HEK293 (cell line): ENCODE data around the gene SPACA7.

ENCODE experiments used
- CTCF ChIP-seq: fragments of 450-650 bp; formaldehyde crosslinking; IDR thresholded peaks from 2 replicates; pipeline ENCODE4 v1.5.1; 2016; ENCODE audit warnings: missing biosample characterization, missing genetic modification characterization
- GLI2 ChIP-seq: fragments of 450-650 bp; formaldehyde crosslinking; IDR thresholded peaks from 2 replicates; pipeline ENCODE4; 2017; ENCODE audit warnings: missing biosample characterization, missing genetic modification characterization, low read depth, borderline replicate concordance
- REST ChIP-seq: fragments of 450-650 bp; formaldehyde crosslinking; IDR thresholded peaks from 2 replicates; pipeline ENCODE4 v1.5.1; 2016; ENCODE audit warnings: missing biosample characterization, missing genetic modification characterization
- TCF7L2 ChIP-seq: IDR thresholded peaks from 2 replicates; pipeline ENCODE4 v1.6.1; 2011; ENCODE audit warnings: low read depth, mild to moderate bottlenecking, inconsistent platforms, low read length, moderate library complexity, borderline replicate concordance
- YY1 ChIP-seq: fragments of 450-650 bp; formaldehyde crosslinking; IDR thresholded peaks from 2 replicates; pipeline ENCODE4 v1.5.1; 2018; ENCODE audit warnings: missing biosample characterization, missing genetic modification characterization
- ZBTB7A ChIP-seq: fragments of 450-650 bp; formaldehyde crosslinking; IDR thresholded peaks from 2 replicates; pipeline ENCODE4 v1.5.1; 2016; ENCODE audit warnings: low read depth, missing biosample characterization, missing genetic modification characterization
- ZNF416 ChIP-seq: fragments of 450-650 bp; formaldehyde crosslinking; IDR thresholded peaks from 2 replicates; pipeline ENCODE4 v1.5.1; 2016; ENCODE audit warnings: missing biosample characterization, missing genetic modification characterization
- ZNF423 ChIP-seq: fragments of 450-650 bp; formaldehyde crosslinking; IDR thresholded peaks from 2 replicates; pipeline ENCODE4 v1.5.1; 2016; ENCODE audit warnings: missing biosample characterization, missing genetic modification characterization
- ZNF433 ChIP-seq: fragments of 450-650 bp; formaldehyde crosslinking; IDR thresholded peaks from 2 replicates; pipeline ENCODE4 v1.5.1; 2016; ENCODE audit warnings: missing biosample characterization, missing genetic modification characterization, low read depth
- ZNF76 ChIP-seq: fragments of 450-650 bp; formaldehyde crosslinking; IDR thresholded peaks from 2 replicates; pipeline ENCODE4; 2016; ENCODE audit warnings: low read depth, missing biosample characterization, missing genetic modification characterization, borderline replicate concordance
- ZNF768 ChIP-seq: fragments of 450-650 bp; formaldehyde crosslinking; IDR thresholded peaks from 2 replicates; pipeline ENCODE4 v1.5.1; 2018; ENCODE audit warnings: missing biosample characterization, mild to moderate bottlenecking, missing genetic modification characterization
- TF ChIP-seq, protein P1 (sequence below): fragments of 450-650 bp; formaldehyde crosslinking; IDR thresholded peaks from 2 replicates; pipeline ENCODE4 v1.5.1; 2016; ENCODE audit warnings: missing biosample characterization, missing genetic modification characterization, borderline replicate concordance

DNA sequence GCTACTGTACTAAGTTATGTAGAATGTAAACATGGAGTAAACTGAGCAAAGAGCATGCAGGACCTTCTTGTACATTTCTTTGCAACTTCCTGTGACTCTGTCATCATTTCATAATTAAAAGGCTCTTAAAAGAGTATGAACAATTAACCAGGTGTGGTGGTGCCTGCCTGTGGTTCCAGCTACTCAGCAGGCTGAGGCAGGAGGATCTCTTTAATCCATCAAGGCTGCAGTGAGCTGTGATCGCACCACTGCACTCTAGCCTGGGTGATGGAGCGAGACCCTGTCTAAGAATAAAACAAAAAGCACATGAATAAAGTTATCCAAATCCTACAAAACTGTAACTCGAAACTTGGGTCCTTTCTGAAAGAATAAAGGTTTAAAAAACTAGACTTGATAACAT lies 5.8 kb upstream of the SPACA7 start:
- TF ChIP-seq YY1, result no peak
- no peak for TF ChIP-seq ZBTB7A (tag by site-specific recombination)
- TF ChIP-seq, protein P1, sequence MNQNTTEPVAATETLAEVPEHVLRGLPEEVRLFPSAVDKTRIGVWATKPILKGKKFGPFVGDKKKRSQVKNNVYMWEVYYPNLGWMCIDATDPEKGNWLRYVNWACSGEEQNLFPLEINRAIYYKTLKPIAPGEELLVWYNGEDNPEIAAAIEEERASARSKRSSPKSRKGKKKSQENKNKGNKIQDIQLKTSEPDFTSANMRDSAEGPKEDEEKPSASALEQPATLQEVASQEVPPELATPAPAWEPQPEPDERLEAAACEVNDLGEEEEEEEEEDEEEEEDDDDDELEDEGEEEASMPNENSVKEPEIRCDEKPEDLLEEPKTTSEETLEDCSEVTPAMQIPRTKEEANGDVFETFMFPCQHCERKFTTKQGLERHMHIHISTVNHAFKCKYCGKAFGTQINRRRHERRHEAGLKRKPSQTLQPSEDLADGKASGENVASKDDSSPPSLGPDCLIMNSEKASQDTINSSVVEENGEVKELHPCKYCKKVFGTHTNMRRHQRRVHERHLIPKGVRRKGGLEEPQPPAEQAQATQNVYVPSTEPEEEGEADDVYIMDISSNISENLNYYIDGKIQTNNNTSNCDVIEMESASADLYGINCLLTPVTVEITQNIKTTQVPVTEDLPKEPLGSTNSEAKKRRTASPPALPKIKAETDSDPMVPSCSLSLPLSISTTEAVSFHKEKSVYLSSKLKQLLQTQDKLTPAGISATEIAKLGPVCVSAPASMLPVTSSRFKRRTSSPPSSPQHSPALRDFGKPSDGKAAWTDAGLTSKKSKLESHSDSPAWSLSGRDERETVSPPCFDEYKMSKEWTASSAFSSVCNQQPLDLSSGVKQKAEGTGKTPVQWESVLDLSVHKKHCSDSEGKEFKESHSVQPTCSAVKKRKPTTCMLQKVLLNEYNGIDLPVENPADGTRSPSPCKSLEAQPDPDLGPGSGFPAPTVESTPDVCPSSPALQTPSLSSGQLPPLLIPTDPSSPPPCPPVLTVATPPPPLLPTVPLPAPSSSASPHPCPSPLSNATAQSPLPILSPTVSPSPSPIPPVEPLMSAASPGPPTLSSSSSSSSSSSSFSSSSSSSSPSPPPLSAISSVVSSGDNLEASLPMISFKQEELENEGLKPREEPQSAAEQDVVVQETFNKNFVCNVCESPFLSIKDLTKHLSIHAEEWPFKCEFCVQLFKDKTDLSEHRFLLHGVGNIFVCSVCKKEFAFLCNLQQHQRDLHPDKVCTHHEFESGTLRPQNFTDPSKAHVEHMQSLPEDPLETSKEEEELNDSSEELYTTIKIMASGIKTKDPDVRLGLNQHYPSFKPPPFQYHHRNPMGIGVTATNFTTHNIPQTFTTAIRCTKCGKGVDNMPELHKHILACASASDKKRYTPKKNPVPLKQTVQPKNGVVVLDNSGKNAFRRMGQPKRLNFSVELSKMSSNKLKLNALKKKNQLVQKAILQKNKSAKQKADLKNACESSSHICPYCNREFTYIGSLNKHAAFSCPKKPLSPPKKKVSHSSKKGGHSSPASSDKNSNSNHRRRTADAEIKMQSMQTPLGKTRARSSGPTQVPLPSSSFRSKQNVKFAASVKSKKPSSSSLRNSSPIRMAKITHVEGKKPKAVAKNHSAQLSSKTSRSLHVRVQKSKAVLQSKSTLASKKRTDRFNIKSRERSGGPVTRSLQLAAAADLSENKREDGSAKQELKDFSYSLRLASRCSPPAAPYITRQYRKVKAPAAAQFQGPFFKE (tag by site-specific recombination), result no peak
- TF ChIP-seq ZNF433, result no peak
- TF ChIP-seq ZNF416, result no peak
- no peak for TF ChIP-seq CTCF (tag by site-specific recombination)
- no peak for TF ChIP-seq REST (tag by site-specific recombination)
- no peak for TF ChIP-seq ZNF76 (tag by site-specific recombination)
- no peak for TF ChIP-seq ZNF423 (tag by site-specific recombination)
- no peak for TF ChIP-seq GLI2 (tag by site-specific recombination)
- no peak for TF ChIP-seq ZNF768
- no peak for TF ChIP-seq TCF7L2
